ENCODE measurements around the gene KIAA1549.
"Not testable (repeated sequence)": the region's sequence is repeated elsewhere in the genome, so short reads cannot be mapped to it uniquely, and the experiment has no call there.

Gene KIAA1549

DNA sequence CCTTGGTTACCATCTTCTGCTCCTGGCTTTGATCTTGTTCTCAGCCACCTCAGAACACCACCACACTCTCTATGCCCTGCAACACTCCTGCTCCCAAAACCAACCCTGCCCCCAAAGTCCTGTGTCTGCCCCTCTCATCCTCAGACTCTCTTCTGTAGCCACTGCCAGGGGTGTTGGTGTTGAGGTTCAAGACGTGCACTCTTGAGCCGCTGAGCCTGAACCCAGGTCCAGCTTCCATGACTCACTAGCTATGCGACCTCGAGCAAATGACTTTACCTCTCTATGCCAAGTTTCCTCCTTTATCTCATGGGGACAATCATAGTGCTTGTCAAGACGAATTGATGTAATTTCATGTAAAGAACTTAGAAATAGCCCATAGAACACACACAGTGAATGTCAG lies 182.4 kb downstream of the KIAA1549 start:
- DNase-seq, result no peak

- DNase-seq, result no peak
Measured at GRCh38 chr7:138797715-138798320, 183.4 kb downstream of the KIAA1549 start, which contains the start of the genes ATP6V0A4 and TMEM213. Gene ATP6V0A4, minus strand, starts transcription at chr7:138798196. Its CDS starts 26,949 bp downstream, at chr7:138771247. Gene TMEM213, plus strand, starts transcription at chr7:138797994. Its CDS starts 111 bp downstream, at chr7:138798105.

DNA sequence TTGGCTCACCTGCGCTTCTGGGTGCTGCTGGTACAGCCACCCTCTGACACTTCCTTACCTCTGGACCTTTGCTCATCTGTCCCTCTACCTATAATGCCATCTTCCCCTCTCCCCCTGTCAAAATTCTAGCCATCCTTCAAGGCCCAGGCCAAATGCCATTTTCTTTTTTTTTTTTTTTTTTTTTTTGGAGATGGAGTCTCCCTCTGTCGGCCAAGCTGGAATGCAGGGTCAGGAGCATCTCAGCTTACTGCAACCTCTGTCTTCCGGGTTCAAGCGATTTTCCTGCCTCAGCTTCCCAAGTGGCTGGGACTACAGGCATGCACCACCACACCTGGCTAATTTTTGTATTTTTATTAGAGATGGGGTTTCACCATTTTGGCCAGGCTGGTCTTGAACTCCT lies 184.1 kb downstream of the KIAA1549 start:
- DNase-seq, result not testable (repeated sequence)

GRCh38 chr7:138796038-138796615 lies 185.1 kb downstream of the KIAA1549 start:
- no peak for DNase-seq

DNA sequence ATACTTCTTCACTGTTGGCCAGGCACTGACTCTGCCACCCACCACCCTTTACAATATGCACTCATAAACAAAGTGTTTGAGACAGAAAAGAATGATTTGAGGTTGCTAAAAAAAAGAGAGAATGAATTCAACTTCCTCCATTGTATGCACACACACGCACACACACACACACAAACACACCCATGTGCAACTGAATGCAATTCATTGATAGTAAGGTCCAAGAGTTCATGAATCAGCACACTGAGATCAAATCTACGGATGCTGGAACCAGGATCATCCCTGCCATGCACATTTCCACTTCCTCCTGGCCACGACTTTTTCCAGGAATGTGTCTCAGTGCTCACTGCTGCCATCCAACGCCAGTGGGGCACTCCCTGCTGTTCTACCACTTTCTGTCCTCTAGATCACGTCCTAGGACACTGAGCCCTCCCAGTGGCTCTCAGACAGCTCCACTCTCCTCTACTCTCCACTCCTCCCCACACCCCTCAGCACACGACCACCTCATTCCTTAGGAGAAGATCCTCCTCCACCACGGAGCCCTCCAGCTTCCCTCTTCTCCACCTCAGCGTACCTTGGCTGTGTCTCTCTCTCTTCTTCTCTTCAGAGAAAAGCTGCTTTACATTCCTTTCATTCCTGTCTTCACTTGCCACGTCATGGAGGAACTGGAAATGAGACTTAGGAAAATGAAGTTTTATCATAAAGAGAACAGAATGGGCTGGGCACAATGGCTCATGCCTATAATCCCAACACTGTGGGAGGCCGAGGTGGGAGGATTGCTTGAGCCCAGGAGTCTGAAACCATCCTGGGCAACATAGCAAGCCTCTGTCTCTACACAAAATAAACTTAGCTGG lies 195.4 kb downstream of the KIAA1549 start:
- no peak for DNase-seq

GRCh38 chr7:138784692-138785091 lies 196.5 kb downstream of the KIAA1549 start:
- no peak for DNase-seq
